Endothelial cell of hepatic sinusoid (primary cell): ENCODE measurements around the gene RCN1.
"Not testable (repeated sequence)": the region's sequence is repeated elsewhere in the genome, so short reads cannot be mapped to it uniquely, and the experiment has no call there.

Experiments
- in situ Hi-C: cut with HindIII; loops from 2 replicates; pipeline ENCODE4 v1.10.0; 2017; ENCODE audit warnings: low sequenced_read_pairs

Gene RCN1

GRCh38 chr11:32072872-32073643 is 17.8 kb upstream of the RCN1 start:
- in situ Hi-C loops = no loop called here

DNA sequence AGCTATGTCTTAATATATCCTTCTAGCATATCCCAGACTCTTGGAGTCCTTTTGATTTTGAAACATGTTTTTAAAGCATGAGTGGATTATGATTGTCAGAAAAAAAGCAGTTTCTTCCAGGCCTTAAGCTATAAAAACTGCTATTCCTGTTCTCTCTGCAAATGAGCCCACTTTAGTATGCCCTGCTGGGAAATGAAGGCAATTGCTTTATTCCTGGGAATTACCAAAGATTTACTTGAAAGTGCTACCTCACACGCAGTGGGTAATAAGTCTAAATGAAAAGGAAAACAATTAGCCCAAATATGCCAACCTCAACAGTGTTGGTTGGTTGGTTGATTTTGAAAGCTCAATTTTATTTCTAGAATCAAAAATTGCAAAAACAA is 17.2 kb upstream of the RCN1 start:
- in situ Hi-C loops = no loop called here

GRCh38 chr11:32079553-32079952 is 11.3 kb upstream of the RCN1 start:
- in situ Hi-C loops = no loop called here

- in situ Hi-C loops = no loop called here
These were observed 10.4 kb upstream of the RCN1 start for GRCh38 chr11:32080361-32080980.

DNA sequence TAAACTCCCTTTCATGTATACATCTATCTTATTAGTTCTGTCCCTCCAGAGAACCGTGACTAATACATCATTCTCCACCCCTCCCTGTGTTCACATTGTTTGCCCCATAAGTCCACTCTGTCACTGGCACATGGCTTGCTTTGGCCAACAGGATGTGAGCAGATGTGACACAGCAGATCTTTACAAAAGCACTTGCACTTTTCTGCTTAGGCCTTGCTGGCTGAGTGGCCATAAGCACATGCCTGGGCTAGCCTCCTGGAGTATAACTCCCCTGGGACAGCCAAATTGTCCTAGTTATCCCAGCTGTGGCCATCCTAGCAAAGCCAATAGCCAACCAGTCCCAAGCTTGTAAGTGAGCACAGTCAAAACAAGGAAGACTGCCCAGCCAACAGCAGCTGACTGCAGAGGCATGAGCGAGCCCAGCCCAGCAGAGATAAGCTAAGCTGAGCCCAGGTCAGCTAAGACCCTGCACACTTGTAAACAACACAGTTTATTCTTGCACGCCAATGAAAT is 9.7 kb upstream of the RCN1 start:
- in situ Hi-C loops = no loop called here

DNA sequence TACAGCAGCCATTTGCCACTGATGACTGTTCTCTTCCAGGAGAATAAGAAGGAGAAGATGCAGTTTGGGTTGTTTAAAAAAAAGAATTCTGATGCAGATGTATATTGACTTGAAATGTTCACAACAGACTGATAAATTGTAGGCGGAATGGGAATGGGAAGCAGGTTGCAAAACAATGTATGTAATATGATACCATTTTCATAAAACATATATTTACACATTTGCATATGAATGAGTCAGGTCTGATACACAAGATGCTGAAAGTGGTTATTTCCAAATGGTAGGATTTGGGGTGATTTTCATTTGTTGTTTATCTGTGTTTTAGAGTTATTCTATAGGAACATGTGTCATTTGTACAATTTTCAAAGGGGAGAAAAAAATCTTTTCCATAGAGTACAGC is 9.0 kb upstream of the RCN1 start:
- in situ Hi-C loops = no loop called here

GRCh38 chr11:32082346-32082986 is 8.4 kb upstream of the RCN1 start:
- in situ Hi-C loops = no loop called here

DNA sequence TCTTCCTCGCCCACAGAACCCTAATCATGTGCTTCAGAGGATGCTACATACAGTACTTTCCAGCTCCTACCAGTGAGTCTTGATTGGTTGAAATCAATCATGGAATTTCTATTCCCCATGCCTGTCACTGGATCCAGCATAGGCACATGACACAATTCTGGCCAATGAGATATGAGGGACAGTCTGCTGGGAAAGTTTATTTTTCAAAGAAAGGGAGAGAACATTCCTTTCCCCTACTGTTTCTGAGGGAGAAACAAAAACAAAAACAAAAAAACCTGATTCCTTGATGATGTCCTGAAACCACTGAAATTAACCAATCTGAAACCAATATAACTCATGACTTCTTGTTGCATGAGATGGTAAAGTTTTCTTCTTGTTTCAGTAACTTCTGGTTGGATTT is 3.3 kb upstream of the RCN1 start:
- in situ Hi-C loops = no loop called here

GRCh38 chr11:32088117-32088941 is 2.5 kb upstream of the RCN1 start:
- in situ Hi-C loops = no loop called here

GRCh38 chr11:32092581-32093170 is 1.8 kb downstream of the RCN1 start:
- in situ Hi-C loops = no loop called here

- in situ Hi-C loops = loop anchor here (5.0 kb wide), 1 partner anchor 33 kb away; no protein-coding TSS in a partner anchor
These were observed 4.0 kb downstream of the RCN1 start for GRCh38 chr11:32094923-32095322.

DNA sequence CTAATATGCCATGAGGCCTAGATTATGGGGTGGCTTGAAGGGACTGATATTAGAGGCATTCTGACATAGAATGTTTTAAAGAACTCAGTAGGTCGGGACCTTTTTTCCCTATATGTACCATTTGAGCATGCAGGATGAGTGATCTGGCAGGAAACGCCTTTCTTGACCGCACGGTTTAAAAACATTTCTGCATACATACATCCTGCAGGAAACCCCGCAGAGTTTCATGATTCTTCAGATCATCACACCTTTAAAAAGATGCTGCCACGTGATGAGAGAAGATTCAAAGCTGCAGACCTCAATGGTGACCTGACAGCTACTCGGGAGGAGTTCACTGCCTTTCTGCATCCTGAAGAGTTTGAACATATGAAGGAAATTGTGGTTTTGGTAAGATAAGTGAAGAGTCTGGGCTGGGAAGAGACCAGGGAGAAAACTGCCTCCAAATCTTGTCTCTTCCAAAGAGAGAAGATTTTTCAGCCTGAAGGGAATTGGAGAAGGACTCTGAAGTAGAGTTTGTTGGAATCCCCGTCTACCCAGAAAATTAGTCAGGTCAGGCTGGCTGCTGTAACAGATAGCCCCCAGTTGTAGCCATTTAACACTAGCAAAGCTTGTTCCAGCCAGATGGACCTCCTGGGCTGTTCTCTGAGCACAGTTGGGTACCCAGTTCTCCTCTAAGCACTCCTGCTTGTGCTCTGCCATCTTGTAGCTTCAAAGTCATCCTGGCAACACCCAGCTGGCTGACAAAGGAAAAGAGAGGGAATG is 7.4 kb downstream of the RCN1 start:
- in situ Hi-C loops = loop anchor here (5.0 kb wide), 1 partner anchor 36 kb away; no protein-coding TSS in a partner anchor

GRCh38 chr11:32099516-32099915 is 8.6 kb downstream of the RCN1 start:
- in situ Hi-C loops = loop anchor here (5.0 kb wide), 1 partner anchor 37 kb away; no protein-coding TSS in a partner anchor

- in situ Hi-C loops = no loop called here
These were observed 9.6 kb downstream of the RCN1 start for GRCh38 chr11:32100495-32100894.

DNA sequence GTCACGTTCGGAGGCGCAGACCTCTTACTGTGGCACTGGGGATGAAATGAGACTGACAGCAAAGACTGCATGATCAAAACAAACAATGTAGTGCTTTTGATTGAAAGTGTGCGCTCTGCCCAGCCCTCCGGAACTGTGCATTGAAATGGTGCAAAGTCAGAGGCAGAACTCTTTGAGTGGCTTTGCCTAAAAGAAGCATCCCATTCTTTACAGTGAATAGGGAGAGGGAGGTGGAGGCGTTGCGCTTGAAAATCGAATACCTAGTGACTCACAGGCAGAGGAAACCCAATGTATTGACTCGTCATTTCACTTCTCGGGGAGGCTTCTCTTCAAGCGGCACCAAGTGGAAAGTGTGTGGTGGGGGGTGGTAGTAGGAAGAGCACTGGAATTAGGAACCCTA is 10.9 kb downstream of the RCN1 start:
- in situ Hi-C loops = no loop called here

DNA sequence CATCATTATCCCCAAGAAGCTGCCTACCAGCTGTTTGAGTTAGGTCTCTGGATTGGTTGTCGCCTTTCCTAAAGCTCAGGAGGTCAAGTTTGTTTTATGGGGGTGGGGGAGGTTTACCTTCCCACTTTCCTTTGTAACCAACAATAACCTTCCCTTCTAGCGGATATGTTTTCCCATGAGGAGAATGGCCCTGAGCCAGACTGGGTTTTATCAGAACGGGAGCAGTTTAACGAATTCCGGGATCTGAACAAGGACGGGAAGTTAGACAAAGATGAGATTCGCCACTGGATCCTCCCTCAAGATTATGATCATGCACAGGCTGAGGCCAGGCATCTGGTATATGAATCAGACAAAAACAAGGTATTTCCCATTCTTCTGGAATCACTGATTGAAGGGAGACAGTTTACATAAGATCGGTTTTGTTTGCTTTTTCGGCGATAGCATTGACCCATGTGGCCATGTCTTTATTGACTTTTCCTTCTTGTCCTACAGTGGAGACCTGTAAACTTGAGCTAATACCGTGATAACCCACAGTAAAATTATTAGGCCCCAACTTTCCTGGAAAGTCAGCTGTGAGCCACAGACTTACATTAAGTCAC is 12.3 kb downstream of the RCN1 start:
- in situ Hi-C loops = not testable (repeated sequence)

- in situ Hi-C loops = no loop called here
These were observed 13.1 kb downstream of the RCN1 start for GRCh38 chr11:32103941-32104340.

DNA sequence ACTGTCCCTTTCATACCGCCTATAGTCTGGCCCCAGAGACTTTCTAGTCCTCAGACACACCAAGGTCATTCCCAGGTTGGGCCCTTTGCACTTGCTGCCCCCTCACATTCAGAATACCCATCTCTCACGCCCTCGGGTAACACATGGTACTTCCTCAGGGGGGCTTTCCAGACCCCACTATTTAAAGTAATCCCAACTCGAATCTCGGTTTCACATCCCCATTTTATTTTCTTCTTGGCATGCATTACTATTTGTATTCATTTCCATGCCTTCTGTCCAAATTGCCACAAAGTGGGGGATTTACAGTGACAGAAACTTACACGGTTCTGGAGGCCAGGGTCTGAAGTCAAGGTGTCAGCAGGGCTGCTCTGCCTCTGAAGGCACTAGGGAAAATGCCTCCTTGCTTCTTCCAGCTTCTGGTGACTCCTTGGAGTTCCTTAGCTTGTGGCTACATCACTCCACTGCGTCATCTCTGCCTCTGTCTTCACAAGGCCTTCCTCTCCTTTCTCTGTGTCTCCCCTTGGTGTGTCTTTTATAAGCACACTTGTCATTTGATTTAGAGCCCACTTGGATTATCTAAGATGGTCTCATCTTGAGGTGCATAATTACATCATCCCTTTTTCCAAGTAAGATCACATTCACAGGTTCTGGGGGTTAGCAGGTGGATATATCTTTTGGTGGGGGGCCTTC is 15.1 kb downstream of the RCN1 start:
- in situ Hi-C loops = no loop called here

DNA sequence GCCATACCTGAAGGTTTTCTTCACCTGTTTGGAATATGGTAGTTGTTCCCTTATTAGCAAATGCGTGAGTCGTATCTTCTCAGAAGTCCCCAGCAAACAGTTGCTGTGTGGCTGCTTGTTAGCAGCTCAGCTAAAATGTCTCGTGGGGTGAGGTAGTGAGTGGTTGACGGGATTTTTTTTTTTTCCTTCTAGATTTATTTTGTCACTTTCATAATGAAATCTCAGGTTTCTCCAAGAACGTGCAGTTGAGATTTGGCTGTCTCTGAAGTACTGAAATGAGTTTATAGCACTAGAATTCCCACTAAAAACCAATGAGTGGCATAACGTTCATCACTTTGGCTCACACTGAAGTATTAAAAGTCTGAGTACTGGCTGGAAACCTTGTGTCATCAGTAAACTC is 16.8 kb downstream of the RCN1 start:
- in situ Hi-C loops = no loop called here
